Measurements from ENCODE around the gene USP49.

GRCh38 chr6:41885930-41886329, 9.2 kb downstream of the USP49 start:
- TF ChIP-seq EZH2 (IDR thresholded peaks at IDR 0.05; ENCODE audit: insufficient read depth, poor library complexity, severe bottlenecking) = no peak
- TF ChIP-seq EZH2phosphoT487 (IDR thresholded peaks at IDR 0.05; ENCODE audit: insufficient read depth, low read depth) = no peak

Data from GM23248 (cell line).